ENCODE data around the gene IL23A. TPM values are rescaled to one million over a fixed set of nuclear protein-coding genes. Genes with fewer than 3 reads are reported as not detected.
A peak's percentile ranks its signal among the peaks of the same experiment; 100 is the strongest.
"Not testable (repeated sequence)": the region's sequence is repeated elsewhere in the genome, so short reads cannot be mapped to it uniquely, and the experiment has no call there.

IL23A gene
- total and polyA plus RNA-seq, 2 donors from 2014 or later: 0.88 TPM; not detected in 1

DNA sequence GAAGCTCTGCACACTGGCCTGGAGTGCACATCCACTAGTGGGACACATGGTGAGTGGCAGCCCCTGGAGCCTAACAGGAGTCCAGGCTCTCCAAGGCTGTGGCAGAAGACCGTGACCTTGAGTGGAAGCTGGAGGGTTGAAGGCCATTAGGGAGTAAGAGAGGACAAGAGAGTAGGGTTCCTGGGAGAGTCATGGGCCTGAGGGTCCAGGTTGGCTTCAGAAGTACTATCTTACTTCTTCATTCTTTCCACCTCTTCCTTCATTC is 406 bp downstream of the IL23A start:
- no peaks in the 10 kb centered on the region for H3K9me3 ChIP-seq (ENCODE audit: control insufficient read depth in 2 of 3, insufficient read depth in 1 of 3, low read length in 3 of 3)

DNA sequence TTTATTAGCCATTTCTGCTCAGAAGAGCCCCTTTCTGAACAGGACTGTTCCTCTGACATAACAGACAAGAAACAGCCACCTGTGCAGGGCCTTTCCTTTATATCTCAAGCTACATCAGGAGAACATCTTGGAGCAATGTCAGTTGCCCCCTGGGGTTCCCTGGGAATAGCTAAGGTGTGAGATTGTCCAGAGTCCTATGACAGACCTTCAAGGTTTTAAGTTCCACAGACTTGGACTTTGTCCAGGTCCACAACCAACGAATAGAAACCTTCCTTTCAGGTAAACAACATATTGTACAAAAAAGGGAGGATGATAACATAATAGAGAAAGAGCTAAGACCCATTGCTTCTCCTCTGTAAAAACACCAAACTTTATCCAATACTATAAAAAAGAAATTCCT is 2.9 kb downstream of the IL23A start:
- Histone ChIP-seq H3K36me3 (ENCODE audit: control insufficient read depth in 2 of 3, insufficient read depth in 3 of 3, low read length in 3 of 3) (peaks cover 9 to 18% (median 10%) of the 10 kb centered on the region in 3 donors), H3K9ac (ENCODE audit: low read length in 3 of 3) (no peak overlapping the region), H3K4me1 (ENCODE audit: control insufficient read depth in 2 of 3, insufficient read depth in 2 of 3, low read depth in 1 of 3, low read length in 3 of 3) (no peaks in the 10 kb centered on the region), H3K4me3 (ENCODE audit: low read length in 3 of 3) (no peak overlapping the region), H3K27ac (ENCODE audit: low read depth in 2 of 2, low read length in 2 of 2) (no peak overlapping the region), H3K9me3 (ENCODE audit: control insufficient read depth in 2 of 3, insufficient read depth in 1 of 3, low read length in 3 of 3) (no peaks in the 10 kb centered on the region), H3K27me3 (ENCODE audit: control insufficient read depth, insufficient read depth, low read length) (no peaks in the 10 kb centered on the region)
- TF ChIP-seq, protein P1, sequence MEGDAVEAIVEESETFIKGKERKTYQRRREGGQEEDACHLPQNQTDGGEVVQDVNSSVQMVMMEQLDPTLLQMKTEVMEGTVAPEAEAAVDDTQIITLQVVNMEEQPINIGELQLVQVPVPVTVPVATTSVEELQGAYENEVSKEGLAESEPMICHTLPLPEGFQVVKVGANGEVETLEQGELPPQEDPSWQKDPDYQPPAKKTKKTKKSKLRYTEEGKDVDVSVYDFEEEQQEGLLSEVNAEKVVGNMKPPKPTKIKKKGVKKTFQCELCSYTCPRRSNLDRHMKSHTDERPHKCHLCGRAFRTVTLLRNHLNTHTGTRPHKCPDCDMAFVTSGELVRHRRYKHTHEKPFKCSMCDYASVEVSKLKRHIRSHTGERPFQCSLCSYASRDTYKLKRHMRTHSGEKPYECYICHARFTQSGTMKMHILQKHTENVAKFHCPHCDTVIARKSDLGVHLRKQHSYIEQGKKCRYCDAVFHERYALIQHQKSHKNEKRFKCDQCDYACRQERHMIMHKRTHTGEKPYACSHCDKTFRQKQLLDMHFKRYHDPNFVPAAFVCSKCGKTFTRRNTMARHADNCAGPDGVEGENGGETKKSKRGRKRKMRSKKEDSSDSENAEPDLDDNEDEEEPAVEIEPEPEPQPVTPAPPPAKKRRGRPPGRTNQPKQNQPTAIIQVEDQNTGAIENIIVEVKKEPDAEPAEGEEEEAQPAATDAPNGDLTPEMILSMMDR (IDR thresholded peaks at IDR 0.05; ENCODE audit: borderline replicate concordance, extremely low read depth, insufficient read depth): no peak
- FAIRE-seq (no peak), DNase-seq (no peak)
- intact Hi-C loops (cut with DNase I): no loop called here

More for the DNA sequence above, 406 bp downstream of the IL23A start:
- Histone ChIP-seq H3K4me1 (ENCODE audit: control insufficient read depth in 2 of 3, insufficient read depth in 2 of 3, low read depth in 1 of 3, low read length in 3 of 3) (peaks cover 0 to 2% (median 0%) of the 10 kb centered on the region in 3 donors), H3K36me3 (ENCODE audit: control insufficient read depth in 2 of 3, insufficient read depth in 3 of 3, low read length in 3 of 3) (peaks cover 6 to 15% (median 10%) of the 10 kb centered on the region in 3 donors), H3K27me3 (ENCODE audit: control insufficient read depth, insufficient read depth, low read length) (no peaks in the 10 kb centered on the region), H3K4me3 (ENCODE audit: low read length in 3 of 3) (no peak overlapping the region), H3K27ac (ENCODE audit: low read depth in 2 of 2, low read length in 2 of 2) (no peak overlapping the region), H3K9ac (ENCODE audit: low read length in 3 of 3) (peak overlapping the region in 1 of 3 donors; percentile 30)
- intact Hi-C loops (cut with DNase I): no loop called here
- DNase-seq (no peak), FAIRE-seq (no peak)
- TF ChIP-seq, protein P1 (IDR thresholded peaks at IDR 0.05; ENCODE audit: borderline replicate concordance, extremely low read depth, insufficient read depth): no peak

DNA sequence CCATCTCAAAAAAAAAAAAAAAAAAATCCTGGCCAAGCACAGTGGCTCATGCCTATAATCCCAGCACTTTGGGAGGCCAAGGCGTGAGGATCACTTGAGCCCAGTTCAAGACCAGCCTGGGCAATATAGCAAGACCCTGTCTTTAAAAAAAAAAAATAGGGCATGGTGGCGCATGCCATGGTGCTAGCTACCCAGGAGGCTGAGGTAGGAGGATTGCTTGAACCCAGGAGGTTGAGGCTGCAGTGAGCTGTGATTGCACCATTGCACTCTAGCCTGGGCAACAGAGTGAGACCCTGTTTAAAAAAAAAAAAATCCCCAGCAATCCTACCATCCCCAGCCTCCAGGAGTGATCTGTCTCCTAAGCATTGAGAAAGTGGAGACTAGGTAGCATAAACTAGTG is 3.6 kb downstream of the IL23A start:
- FAIRE-seq; DNase-seq; H3K4me3 ChIP-seq (ENCODE audit: low read length in 3 of 3); intact Hi-C loops (cut with DNase I); H3K27ac ChIP-seq (ENCODE audit: low read depth in 2 of 2, low read length in 2 of 2); H3K9ac ChIP-seq (ENCODE audit: low read length in 3 of 3); H3K27me3 ChIP-seq (ENCODE audit: control insufficient read depth, insufficient read depth, low read length); H3K9me3 ChIP-seq (ENCODE audit: control insufficient read depth in 2 of 3, insufficient read depth in 1 of 3, low read length in 3 of 3); H3K4me1 ChIP-seq (ENCODE audit: control insufficient read depth in 2 of 3, insufficient read depth in 2 of 3, low read depth in 1 of 3, low read length in 3 of 3): not testable (repeated sequence)
- H3K36me3 ChIP-seq (ENCODE audit: control insufficient read depth in 2 of 3, insufficient read depth in 3 of 3, low read length in 3 of 3): peaks cover 9 to 18% (median 10%) of the 10 kb centered on the region in 3 donors

DNA sequence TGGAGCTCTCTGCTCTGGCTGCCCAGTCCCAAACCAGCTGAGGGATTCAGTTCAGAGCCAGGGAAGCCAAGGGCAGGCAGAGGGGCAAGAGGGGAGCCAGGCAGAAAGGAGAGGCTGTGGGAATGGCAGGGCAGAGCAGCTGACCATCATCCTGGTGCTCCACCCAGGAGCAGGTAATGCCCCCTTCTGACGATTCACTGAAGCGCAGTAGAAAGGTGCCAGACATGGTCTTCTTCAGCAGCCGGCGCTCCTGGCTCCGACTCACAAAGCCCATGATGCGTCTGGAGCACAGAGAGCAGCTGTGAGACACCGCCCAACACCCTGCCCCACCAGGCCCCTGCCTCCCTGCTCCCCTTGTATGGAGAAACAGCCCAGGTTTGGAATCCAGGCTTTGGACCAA is 8.0 kb downstream of the IL23A start:
- TF ChIP-seq, protein P1 (IDR thresholded peaks at IDR 0.05; ENCODE audit: borderline replicate concordance, extremely low read depth, insufficient read depth): no peak
- Histone ChIP-seq H3K27me3 (ENCODE audit: control insufficient read depth, insufficient read depth, low read length) (no peaks in the 10 kb centered on the region), H3K9ac (ENCODE audit: low read length in 3 of 3) (no peak overlapping the region), H3K27ac (ENCODE audit: low read depth in 2 of 2, low read length in 2 of 2) (no peak overlapping the region), H3K36me3 (ENCODE audit: control insufficient read depth in 2 of 3, insufficient read depth in 3 of 3, low read length in 3 of 3) (peaks cover 11 to 49% (median 42%) of the 10 kb centered on the region in 3 donors), H3K4me1 (ENCODE audit: control insufficient read depth in 2 of 3, insufficient read depth in 2 of 3, low read depth in 1 of 3, low read length in 3 of 3) (no peaks in the 10 kb centered on the region), H3K4me3 (ENCODE audit: low read length in 3 of 3) (no peak overlapping the region), H3K9me3 (ENCODE audit: control insufficient read depth in 2 of 3, insufficient read depth in 1 of 3, low read length in 3 of 3) (no peaks in the 10 kb centered on the region)
- DNase-seq (no peak), FAIRE-seq (no peak)
- intact Hi-C loops (cut with DNase I): no loop called here

DNA sequence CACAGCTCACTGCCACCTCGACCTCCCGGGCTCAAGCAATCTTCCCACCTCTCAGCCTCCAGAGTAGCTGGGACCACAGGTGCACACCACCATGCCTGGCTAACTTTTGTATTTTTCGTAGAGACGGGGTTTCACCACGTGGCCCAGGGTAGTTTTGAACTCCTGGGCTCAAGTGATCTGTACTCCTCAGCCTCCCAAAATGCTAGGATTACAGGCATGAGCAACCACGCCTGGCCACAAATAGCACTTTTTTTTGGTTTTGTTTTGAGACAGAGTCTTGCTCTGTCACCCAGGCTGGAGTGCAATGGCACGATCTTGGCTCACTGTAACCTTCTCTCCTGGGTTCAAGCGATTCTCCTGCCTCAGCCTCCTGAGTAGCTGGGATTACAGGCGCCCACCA is 8.6 kb downstream of the IL23A start:
- FAIRE-seq; H3K4me3 ChIP-seq (ENCODE audit: low read length in 3 of 3); H3K9ac ChIP-seq (ENCODE audit: low read length in 3 of 3); H3K27ac ChIP-seq (ENCODE audit: low read depth in 2 of 2, low read length in 2 of 2); intact Hi-C loops (cut with DNase I); DNase-seq; H3K4me1 ChIP-seq (ENCODE audit: control insufficient read depth in 2 of 3, insufficient read depth in 2 of 3, low read depth in 1 of 3, low read length in 3 of 3); H3K27me3 ChIP-seq (ENCODE audit: control insufficient read depth, insufficient read depth, low read length); H3K9me3 ChIP-seq (ENCODE audit: control insufficient read depth in 2 of 3, insufficient read depth in 1 of 3, low read length in 3 of 3): not testable (repeated sequence)
- peaks cover 11 to 51% (median 42%) of the 10 kb centered on the region in 3 donors for H3K36me3 ChIP-seq (ENCODE audit: control insufficient read depth in 2 of 3, insufficient read depth in 3 of 3, low read length in 3 of 3)

Measured in kidney (tissue), 14 donors.